ENCODE results near the gene SDK1. TPM values are rescaled to one million over a fixed set of nuclear protein-coding genes. Genes with fewer than 3 reads are reported as not detected.

Gene SDK1
- total and polyA plus RNA-seq, 2 experiments from 2014 or later = 2.1 to 10.0 TPM

GRCh38 chr7:4151524-4151923, 850.5 kb downstream of the SDK1 start:
- Histone ChIP-seq H3K4me2 (no peak overlapping the region), H4K20me1 (replicated peaks; ENCODE audit: insufficient read depth) (no peaks in the 10 kb centered on the region), H3K27ac (ENCODE audit: low read depth) (no peak overlapping the region), H2AFZ (no peak overlapping the region), H3F3A (replicated peaks; ENCODE audit: low read depth) (no peaks in the 10 kb centered on the region), H3K9me2 (ENCODE audit: insufficient read depth) (no peaks in the 10 kb centered on the region), H3K36me3 (ENCODE audit: insufficient read depth) (no peaks in the 10 kb centered on the region), H3K79me2 (replicated peaks; ENCODE audit: insufficient read depth) (no peaks in the 10 kb centered on the region), H3K4me1 (ENCODE audit: insufficient read depth) (no peaks in the 10 kb centered on the region), H3K4me3 (no peak overlapping the region), H3K27me3 (ENCODE audit: insufficient read depth) (no peaks in the 10 kb centered on the region)
- Mint-ChIP-seq H3K4me3 (no peak overlapping the region), H3K27me3 (ENCODE audit: insufficient read depth, low read depth, poor library complexity) (peaks cover 3% of the 10 kb centered on the region), H3K9me3 (no peaks in the 10 kb centered on the region), H3K27ac (no peak overlapping the region), H3K36me3 (ENCODE audit: low read depth) (no peaks in the 10 kb centered on the region), H3K4me1 (peaks cover 8% of the 10 kb centered on the region; the same call in 2 of the 3 replicates)
- ATAC-seq = no peak
- no peak for DNase-seq (ENCODE audit: low spot score)
- TF ChIP-seq NANOG (IDR thresholded peaks at IDR 0.05; ENCODE audit: borderline replicate concordance) = no peak
- TF ChIP-seq JUNB (IDR thresholded peaks at IDR 0.05; ENCODE audit: unreplicated experiment) = no peak
- no peak for TF ChIP-seq POLR2AphosphoS5 (IDR thresholded peaks at IDR 0.05; ENCODE audit: low read depth)
- TF ChIP-seq ZNF331 (CRISPR knock-in tag; IDR thresholded peaks at IDR 0.05; ENCODE audit: low read depth) = no peak
- TF ChIP-seq STAT1 (IDR thresholded peaks at IDR 0.05; ENCODE audit: unreplicated experiment) = no peak
- TF ChIP-seq EZH2 (IDR thresholded peaks at IDR 0.05; ENCODE audit: low read depth, unreplicated experiment) = no peak
- TF ChIP-seq, protein P1, sequence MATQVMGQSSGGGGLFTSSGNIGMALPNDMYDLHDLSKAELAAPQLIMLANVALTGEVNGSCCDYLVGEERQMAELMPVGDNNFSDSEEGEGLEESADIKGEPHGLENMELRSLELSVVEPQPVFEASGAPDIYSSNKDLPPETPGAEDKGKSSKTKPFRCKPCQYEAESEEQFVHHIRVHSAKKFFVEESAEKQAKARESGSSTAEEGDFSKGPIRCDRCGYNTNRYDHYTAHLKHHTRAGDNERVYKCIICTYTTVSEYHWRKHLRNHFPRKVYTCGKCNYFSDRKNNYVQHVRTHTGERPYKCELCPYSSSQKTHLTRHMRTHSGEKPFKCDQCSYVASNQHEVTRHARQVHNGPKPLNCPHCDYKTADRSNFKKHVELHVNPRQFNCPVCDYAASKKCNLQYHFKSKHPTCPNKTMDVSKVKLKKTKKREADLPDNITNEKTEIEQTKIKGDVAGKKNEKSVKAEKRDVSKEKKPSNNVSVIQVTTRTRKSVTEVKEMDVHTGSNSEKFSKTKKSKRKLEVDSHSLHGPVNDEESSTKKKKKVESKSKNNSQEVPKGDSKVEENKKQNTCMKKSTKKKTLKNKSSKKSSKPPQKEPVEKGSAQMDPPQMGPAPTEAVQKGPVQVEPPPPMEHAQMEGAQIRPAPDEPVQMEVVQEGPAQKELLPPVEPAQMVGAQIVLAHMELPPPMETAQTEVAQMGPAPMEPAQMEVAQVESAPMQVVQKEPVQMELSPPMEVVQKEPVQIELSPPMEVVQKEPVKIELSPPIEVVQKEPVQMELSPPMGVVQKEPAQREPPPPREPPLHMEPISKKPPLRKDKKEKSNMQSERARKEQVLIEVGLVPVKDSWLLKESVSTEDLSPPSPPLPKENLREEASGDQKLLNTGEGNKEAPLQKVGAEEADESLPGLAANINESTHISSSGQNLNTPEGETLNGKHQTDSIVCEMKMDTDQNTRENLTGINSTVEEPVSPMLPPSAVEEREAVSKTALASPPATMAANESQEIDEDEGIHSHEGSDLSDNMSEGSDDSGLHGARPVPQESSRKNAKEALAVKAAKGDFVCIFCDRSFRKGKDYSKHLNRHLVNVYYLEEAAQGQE (IDR thresholded peaks at IDR 0.05; ENCODE audit: unreplicated experiment) = no peak
- no peak for TF ChIP-seq EZH2phosphoT487 (IDR thresholded peaks at IDR 0.05; ENCODE audit: unreplicated experiment)
- TF ChIP-seq CREB1 (CRISPR knock-in tag; IDR thresholded peaks at IDR 0.05; ENCODE audit: low read depth) = no peak
- no peak for TF ChIP-seq ZNF462 (CRISPR knock-in tag; IDR thresholded peaks at IDR 0.05)
- TF ChIP-seq, protein P2, sequence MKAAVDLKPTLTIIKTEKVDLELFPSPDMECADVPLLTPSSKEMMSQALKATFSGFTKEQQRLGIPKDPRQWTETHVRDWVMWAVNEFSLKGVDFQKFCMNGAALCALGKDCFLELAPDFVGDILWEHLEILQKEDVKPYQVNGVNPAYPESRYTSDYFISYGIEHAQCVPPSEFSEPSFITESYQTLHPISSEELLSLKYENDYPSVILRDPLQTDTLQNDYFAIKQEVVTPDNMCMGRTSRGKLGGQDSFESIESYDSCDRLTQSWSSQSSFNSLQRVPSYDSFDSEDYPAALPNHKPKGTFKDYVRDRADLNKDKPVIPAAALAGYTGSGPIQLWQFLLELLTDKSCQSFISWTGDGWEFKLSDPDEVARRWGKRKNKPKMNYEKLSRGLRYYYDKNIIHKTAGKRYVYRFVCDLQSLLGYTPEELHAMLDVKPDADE (IDR thresholded peaks at IDR 0.05) = no peak
- TF ChIP-seq ZNF114 (CRISPR knock-in tag; IDR thresholded peaks at IDR 0.05) = no peak
- TF ChIP-seq CTCF (conservative IDR thresholded peaks at IDR 0.05; ENCODE audit: low read depth in 2 of 2) = no peak

Measured in GM23338 (cell line).